Measurements from ENCODE around the gene ABCC1.

DNA sequence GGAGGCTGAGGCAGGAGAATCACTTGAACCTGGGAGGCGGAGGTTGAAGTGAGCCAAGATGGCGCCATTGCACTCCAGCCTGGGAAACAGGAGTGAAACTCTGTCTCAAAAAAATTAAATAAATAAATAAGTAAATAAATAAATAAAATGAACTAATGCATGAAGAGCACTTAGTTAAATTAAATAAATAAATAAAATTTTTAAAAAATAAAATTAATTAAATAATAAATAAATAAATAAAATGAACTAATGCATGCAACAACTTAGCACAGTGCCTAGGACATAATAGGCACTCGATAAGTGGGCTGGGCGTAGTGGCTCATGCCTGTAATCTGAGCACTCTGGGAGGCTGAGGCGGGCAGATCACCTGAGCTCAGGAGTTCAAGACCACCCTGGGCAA is 45.5 kb upstream of the ABCC1 start:
- TF ChIP-seq, protein P1, sequence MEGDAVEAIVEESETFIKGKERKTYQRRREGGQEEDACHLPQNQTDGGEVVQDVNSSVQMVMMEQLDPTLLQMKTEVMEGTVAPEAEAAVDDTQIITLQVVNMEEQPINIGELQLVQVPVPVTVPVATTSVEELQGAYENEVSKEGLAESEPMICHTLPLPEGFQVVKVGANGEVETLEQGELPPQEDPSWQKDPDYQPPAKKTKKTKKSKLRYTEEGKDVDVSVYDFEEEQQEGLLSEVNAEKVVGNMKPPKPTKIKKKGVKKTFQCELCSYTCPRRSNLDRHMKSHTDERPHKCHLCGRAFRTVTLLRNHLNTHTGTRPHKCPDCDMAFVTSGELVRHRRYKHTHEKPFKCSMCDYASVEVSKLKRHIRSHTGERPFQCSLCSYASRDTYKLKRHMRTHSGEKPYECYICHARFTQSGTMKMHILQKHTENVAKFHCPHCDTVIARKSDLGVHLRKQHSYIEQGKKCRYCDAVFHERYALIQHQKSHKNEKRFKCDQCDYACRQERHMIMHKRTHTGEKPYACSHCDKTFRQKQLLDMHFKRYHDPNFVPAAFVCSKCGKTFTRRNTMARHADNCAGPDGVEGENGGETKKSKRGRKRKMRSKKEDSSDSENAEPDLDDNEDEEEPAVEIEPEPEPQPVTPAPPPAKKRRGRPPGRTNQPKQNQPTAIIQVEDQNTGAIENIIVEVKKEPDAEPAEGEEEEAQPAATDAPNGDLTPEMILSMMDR (conservative IDR thresholded peaks at IDR 0.05 in 1 of 2, IDR thresholded peaks at IDR 0.05 in 1 of 2; ENCODE audit: low read depth in 1 of 2, low read length in 2 of 2): no peak
- no peak for TF ChIP-seq EZH2 (IDR thresholded peaks at IDR 0.05; ENCODE audit: low read length, missing control alignments)
